Mucosa of stomach (tissue), 1 donor: Measurements from ENCODE around the gene UEVLD.

Source experiments
- H3K27me3 ChIP-seq: one replicate; pipeline ENCODE4 v1.7.0; 2013; ENCODE audit warnings: mild to moderate bottlenecking, low read length; ENCODE audit not compliant: control insufficient read depth, insufficient read depth
- H3K36me3 ChIP-seq: one replicate; pipeline ENCODE4 v1.7.0; 2013; ENCODE audit warnings: low read length; ENCODE audit not compliant: control insufficient read depth, insufficient read depth
- H3K4me1 ChIP-seq: one replicate; pipeline ENCODE4 v1.7.0; 2013; ENCODE audit warnings: mild to moderate bottlenecking, low read length; ENCODE audit not compliant: control insufficient read depth, insufficient read depth
- H3K4me3 ChIP-seq: one replicate; pipeline ENCODE4 v1.7.0; 2013; ENCODE audit warnings: low read length
- H3K9ac ChIP-seq: one replicate; pipeline ENCODE4 v1.7.0; 2013; ENCODE audit warnings: mild to moderate bottlenecking, low read length, moderate library complexity
- H3K9me3 ChIP-seq: one replicate; pipeline ENCODE4 v1.7.0; 2013; ENCODE audit warnings: mild to moderate bottlenecking, low read length, moderate library complexity; ENCODE audit not compliant: control insufficient read depth
- donor health status: Pancreatic carcinoma.

The UEVLD gene

GRCh38 chr11:18490319-18490718, 98.2 kb downstream of the UEVLD start:
- Histone ChIP-seq H3K36me3 (no peaks in the 10 kb centered on the region), H3K4me3 (no peak overlapping the region), H3K4me1 (peaks cover 25% of the 10 kb centered on the region), H3K9ac (no peak overlapping the region), H3K9me3 (no peaks in the 10 kb centered on the region), H3K27me3 (no peaks in the 10 kb centered on the region)

- Histone ChIP-seq H3K9ac (no peak overlapping the region), H3K9me3 (no peaks in the 10 kb centered on the region), H3K36me3 (peaks cover 14% of the 10 kb centered on the region), H3K4me1 (peaks cover 6% of the 10 kb centered on the region), H3K4me3 (no peak overlapping the region), H3K27me3 (no peaks in the 10 kb centered on the region)
Observed at GRCh38 chr11:18485913-18486528, 102.5 kb downstream of the UEVLD start.
